Fibroblast of villous mesenchyme (primary cell): ENCODE measurements around the gene TTLL5. TPM values are rescaled to one million over a fixed set of nuclear protein-coding genes. Genes with fewer than 3 reads are reported as not detected.

Experiments used
- DNase-seq: peaks from one replicate; pipeline ENCODE4 v3.0.0-alpha.2; 2010; ENCODE audit warnings: low read depth
- H3K4me3 ChIP-seq: 2 replicates; pipeline ENCODE4 v1.5.1; 2011; ENCODE audit warnings: low read depth, mild to moderate bottlenecking, low read length
- total RNA-seq: library from RNA; depleted of rRNA; stranded (reverse); fragments of >200 nt; gene quantifications from 2 replicates; pipeline ENCODE4 v1.2.3, GENCODE V29; 2012
- TF ChIP-seq, protein P1 (sequence below): IDR thresholded peaks from 2 replicates; pipeline ENCODE4 v1.5.1; 2012; ENCODE audit warnings: low read depth, mild to moderate bottlenecking, low read length; ENCODE audit not compliant: insufficient read depth

Gene TTLL5
- total RNA-seq, 1 donor: 33.7 TPM

DNA sequence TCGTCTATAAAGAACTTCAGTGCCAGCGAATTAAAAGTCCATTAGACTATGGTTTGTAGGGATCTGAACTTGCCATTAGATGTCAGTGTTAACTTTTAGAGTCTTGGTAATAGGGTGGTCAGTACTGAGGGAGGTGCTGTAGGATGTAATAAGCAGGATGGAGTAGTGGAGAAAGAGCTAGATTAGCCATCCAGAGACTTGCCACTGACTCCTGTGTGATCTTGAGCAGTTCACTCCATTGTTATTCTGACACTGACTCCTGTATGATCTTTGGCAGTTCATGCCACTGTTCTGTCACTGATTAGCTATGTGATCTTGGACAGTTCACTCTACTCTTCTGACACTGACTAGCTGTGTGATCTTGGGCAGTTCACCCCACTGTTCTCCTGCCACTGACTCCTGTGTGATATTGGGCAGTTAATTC is 133.6 kb downstream of the TTLL5 start:
- peak; percentile 82 for DNase-seq
- no peak overlapping the region for H3K4me3 ChIP-seq
- TF ChIP-seq, protein P1, sequence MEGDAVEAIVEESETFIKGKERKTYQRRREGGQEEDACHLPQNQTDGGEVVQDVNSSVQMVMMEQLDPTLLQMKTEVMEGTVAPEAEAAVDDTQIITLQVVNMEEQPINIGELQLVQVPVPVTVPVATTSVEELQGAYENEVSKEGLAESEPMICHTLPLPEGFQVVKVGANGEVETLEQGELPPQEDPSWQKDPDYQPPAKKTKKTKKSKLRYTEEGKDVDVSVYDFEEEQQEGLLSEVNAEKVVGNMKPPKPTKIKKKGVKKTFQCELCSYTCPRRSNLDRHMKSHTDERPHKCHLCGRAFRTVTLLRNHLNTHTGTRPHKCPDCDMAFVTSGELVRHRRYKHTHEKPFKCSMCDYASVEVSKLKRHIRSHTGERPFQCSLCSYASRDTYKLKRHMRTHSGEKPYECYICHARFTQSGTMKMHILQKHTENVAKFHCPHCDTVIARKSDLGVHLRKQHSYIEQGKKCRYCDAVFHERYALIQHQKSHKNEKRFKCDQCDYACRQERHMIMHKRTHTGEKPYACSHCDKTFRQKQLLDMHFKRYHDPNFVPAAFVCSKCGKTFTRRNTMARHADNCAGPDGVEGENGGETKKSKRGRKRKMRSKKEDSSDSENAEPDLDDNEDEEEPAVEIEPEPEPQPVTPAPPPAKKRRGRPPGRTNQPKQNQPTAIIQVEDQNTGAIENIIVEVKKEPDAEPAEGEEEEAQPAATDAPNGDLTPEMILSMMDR: peak; percentile 71

DNA sequence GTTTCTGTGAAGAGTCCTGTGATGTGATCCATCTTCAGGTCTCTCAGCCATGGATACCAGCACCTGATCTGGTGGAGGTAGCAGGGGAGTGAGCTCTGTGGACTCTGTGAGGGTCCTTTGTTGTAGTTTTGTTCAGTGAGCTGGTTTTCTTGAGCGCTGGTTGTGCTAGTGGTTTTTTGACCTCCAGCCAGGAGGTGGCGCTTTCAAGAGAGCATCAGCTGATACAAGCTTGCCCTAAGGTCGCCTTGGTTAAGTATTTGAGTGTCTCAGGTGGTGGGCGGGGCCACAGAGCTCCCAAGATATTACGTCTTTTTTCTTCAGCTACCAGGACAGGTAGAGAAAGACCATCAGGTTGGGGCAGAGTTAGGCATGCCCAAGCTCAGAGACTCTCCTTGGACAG is 139.7 kb downstream of the TTLL5 start:
- TF ChIP-seq, protein P1: no peak
- DNase-seq: no peak
- H3K4me3 ChIP-seq: no peak overlapping the region

DNA sequence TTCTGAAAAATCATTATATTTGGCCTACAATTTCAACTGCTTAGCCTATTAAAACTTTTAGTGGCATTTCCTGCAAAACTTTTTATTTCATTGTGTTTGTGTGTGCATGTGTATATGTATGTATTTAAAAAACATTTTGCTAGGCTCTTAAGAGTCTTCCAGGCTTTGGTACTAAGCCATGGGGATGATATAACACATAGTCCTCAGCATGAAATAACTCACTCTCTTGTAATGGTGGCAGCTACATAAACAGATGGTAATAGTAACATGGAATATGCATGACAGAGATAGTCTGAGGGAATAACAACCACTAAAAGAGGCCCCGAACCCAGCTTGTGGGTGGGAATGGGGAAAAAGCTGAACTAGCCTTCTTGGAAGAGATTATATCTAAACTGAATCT is 141.4 kb downstream of the TTLL5 start:
- TF ChIP-seq, protein P1: no peak
- no peak for DNase-seq
- H3K4me3 ChIP-seq: no peak overlapping the region

DNA sequence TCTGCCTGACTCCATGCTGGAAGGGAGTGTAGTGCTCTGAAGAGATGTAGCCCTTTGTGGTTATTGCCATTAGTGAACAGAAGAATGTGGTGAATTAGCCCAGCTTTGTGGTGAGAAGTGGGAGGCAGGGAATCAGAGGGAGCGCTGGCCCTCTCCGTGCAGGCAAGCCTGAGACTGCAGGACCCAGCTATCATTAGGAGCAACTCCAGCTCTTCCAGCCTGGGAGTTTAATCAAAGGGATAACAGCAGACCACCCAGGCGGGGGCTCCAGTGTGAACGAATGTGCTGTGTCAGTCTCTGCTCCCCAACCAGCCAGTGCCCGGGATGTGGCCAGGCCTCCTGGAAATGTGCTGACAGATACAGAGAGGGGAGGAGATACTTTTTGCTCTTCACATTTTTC is 142.7 kb downstream of the TTLL5 start:
- peak; percentile 30 for DNase-seq
- TF ChIP-seq, protein P1: no peak
- H3K4me3 ChIP-seq: no peak overlapping the region

DNA sequence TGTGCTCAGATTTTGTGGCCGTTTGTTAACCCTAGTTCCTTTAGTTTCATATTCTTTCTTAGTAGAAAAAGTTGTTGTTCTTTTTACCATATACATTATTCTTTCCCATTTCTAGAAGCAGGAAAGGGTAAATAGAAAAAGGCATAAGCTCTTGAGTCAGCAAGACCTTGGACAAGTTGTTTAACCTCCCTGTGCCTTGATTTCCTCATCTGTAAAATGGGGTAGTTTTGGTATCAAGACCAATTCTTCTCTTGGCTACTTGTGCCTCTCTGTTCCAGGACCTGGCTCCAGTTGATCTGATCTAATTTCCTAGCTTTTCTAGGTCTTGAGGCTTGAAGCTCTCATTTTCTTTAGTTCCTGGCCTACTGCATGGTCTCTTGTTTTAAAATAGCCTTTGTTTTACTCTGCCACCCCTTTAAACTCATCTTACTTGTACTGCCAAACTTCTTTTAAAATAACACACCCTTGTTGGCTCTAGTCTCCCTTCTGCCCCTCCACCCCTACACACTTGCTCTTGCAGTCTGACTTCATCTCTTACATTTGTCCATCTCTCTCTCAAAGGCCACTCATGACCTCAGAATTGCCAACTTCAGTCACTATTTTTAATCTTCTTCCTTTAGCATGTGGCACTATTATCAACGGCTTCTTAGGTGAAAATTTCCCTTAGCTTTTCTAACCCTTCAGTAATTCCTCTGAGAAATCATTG is 143.7 kb downstream of the TTLL5 start:
- TF ChIP-seq, protein P1: no peak
- H3K4me3 ChIP-seq: no peak overlapping the region
- no peak for DNase-seq

DNA sequence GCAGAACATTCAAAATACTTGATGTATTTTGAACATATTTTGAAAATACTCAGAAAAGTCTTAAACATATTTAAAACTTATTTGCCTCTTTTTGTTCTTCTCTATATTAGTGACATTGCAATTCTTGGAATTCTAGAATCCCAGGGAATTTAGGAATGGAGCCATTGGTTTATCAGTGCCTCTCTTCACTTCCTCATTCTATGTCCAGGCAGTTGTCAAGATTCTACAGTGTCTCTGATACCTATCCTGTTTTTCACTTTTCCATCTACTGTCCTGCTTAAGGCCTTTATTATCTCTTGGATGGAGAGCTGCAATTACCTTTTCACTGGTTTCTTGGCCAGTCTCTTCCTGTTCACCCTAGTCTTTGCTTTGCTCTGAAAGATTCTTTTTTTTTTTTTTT is 144.6 kb downstream of the TTLL5 start:
- H3K4me3 ChIP-seq: no peak overlapping the region
- DNase-seq: no peak
- TF ChIP-seq, protein P1: no peak

DNA sequence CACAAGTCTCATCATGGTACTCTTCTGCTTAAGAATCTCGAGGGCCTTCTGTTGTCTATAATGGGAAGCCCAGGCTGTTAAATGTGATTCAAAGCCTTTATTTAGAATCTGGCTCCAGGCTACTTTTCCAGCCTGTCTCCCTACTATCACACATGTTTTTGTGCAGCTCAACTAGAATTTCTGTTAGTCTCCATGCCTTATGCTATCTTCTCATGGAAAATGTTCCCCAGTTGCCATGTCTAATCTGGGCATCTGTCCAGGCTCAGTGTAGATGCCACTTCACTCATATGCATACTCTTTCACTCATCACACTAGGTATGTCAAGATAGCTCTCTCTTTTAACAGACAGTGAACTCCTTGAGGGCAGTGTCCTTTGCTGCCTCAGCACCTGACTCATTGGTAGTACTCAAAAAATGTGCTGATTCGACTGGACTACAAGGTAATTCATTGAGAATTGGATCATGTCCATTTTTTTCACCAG is 145.3 kb downstream of the TTLL5 start:
- DNase-seq: no peak
- TF ChIP-seq, protein P1: no peak
- no peak overlapping the region for H3K4me3 ChIP-seq
